Non-pigmented ciliary epithelial cell (primary cell): ENCODE data around the gene SUFU.

ENCODE experiments used
- DNase-seq: peaks from one replicate; pipeline ENCODE4 v3.0.0-alpha.2; 2010; ENCODE audit warnings: low read depth

SUFU gene

DNA sequence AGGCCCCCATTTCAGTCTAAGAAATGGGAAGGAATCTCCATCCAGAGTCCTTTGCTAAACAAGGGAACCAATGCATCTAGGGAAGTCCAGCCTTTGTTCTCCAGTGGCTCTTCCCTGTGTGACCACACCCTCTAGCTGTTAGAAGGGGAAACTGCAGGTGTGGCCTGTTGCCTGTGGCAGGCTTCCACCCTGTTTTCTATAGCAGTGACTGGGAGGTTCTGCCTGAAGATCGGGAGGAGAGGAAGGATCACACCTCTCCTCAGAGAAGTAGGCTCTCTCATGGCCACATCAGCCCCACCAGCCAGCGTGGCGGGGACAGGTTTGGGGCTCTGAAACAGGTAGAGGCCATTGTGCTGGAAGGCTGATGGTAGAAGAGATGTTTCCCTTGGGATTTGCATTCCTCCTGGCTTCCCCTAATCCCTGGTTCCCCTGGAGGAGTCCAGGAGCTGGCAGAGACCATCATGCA is 92.8 kb downstream of the SUFU start:
- DNase-seq = no peak

DNA sequence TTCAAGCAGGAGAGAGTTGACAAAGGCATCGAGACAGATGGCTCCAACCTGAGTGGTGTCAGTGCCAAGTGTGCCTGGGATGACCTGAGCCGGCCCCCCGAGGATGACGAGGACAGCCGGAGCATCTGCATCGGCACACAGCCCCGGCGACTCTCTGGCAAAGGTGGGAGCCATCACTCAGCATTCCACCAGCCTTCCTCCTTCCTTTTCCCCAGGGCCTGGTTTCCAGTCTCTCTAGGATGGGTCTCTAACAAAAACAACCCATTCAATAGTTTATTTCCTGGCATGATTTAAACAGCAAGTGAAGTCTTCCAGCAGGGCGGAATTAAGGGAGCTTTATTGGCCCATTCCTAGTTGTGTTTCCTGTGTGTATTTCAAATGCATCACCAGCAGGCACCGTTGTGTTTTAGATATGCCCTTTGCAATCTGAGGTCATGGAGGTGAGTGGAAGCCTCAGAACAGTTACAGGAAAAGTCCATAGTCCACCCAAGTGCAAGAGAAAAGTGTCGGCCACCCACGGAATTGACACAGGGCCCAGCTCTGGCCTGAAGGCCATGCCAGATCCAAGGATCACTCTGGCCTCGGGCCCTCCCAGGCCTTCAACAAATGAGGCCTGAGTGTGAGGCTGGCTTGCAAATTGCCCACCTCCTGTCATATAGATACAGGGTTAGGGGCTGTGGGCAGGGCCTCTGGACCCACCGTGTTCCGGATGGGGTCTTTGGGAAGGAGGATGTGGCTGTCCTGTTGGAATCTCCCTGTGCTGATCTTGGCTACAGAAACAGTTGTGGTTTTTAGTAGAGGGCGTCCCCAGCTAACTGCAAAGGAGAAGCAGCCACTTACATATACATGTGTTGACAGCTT is 93.6 kb downstream of the SUFU start:
- no peak for DNase-seq

DNA sequence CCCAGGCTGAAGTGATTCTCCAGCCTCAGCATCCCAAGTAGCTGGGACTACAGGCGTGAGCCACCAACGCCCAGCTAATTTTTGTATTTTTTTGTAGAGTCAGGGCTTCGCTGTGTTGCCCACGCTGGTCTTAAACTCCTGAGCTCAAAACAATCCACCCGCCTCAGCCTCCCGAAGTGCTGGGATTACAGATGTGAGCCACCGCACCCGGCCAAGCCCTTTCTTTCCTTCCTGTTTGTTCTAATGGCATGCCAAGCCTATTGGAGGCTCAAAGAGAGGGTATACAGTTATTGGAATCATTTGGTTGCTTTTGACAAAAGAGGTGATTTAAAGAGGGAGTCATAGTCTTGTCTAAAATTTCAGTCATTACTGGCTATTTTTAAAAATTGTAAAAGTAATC is 94.5 kb downstream of the SUFU start:
- no peak for DNase-seq

DNA sequence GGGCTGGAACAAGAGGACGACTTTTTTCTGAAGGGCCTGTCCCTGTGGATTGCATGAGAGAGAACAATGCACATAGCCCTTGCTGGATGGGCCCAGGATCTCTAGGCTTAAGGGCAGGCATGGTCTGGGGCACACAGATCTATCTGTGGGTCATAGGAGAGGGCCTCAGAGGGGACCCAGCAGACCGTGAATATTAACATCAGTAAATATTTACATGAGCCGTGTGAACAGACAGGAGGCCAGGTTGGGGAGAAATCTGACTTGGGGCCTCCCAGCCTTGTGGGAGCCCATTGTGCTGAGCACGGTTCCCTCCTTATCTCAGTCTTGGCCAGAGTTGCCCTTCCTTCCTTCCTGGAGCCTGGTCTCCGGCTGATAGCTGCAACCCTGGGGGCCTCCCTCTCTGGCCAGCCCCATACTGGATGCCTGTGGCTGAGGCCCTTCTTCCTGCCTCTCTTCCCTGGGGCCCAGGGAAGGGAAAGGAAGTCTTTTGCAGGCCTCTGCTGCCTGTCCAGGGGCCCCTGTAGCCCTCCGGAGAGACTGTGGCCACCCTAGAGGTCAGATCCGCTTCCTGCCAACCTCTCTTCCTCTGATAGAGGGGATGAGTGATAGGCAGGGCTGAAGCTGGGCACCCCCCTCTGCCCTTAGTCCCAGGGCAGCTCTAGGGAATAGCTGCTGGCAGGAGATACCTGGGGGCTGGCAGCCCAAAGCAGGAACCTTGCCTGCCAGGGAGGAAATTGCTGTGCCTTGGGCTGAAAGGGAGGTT is 96.0 kb downstream of the SUFU start:
- DNase-seq = no peak

DNA sequence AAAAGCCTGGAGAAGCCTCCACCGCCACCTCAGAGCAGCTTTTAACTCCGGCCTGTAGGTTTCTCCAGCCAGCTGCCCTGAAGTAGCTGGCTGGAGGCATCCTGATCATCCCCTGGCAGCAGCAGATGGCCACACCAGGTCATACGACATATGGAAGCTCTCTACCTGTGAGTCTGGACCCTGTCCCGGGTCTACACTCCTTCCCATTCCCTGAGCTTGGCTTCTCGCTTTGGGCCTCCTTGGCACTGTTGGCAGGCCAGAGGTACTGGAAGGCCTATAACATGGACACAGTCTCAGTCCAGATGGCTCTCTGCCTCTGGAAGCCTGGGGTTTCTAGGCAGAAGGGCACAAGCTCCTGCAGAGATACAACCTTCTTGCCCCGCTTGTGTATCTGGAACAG is 97.0 kb downstream of the SUFU start:
- DNase-seq = no peak

DNA sequence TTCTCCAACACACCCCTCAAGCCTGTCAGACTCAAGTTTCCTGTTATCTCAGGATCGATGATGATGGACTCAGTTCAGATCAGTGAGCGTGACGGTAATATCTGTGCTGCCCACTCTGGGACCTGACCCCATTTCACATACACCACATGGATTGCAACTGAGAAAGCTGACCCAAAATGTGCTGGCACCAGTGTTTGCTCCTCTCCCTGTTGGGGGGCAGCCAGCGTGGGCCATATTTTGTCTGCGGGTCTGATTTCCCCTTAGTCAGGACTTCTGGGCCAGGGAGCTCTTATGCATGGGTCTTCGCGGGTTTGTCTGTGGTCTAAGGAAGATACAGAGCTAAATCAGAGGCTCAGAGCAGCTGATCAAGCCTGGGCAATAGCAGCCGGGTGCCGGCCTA is 97.9 kb downstream of the SUFU start:
- DNase-seq = no peak

DNA sequence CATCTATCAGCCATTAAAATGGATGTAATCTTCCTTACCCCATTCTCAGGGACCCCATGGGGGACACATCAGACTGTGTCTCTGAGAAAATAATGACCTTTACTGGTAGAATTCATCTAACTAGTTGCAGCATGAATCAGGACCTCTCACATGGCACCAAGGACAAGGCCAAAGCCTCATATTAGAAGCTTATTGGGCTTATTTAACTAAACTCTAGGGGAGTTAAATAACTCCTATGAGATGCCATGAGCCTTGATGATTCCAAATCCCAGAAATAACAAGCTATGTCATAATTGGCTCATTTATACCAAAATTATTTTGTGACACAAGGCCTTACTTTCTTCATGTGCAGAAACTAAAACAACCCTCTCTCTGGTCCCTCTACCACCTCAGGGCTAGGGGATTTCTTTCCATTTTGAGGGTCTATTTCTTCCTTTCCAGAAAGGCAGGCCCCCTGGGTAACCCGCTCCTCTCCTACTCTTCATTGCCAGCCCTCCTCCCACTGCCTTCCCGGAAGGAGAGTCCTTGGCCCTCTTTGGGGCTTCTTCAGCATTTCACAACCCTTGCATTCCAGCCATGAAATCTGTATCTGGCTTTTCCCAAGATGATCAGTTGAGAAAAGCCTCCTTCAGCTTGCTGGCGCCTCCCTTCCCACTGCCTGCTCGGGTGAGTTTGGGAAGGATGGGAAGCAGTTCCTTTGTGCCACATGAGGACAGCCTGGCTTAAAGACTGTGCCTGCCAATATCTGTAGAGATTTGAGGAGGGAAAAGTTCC is 98.7 kb downstream of the SUFU start:
- DNase-seq = no peak

DNA sequence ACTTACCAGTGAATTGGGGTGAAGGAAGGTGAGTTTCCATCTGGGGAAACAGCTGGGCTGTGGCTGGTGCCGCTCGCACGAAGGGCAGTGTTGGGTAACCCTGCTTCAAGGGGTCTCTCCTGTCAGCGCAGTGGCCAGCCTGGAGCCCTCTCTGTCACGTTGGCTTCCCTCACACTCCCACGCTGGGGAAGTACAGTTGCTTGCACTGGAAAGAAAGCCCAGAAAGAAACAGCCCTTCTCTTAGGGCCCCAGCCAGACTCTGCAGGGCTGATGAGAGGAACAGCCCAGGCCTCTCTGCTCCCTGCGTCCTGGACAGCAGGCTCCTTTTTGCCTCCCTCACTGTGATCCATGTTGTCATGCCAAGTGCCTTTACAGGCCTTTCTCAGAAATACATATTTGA is 100.2 kb downstream of the SUFU start:
- DNase-seq = no peak

DNA sequence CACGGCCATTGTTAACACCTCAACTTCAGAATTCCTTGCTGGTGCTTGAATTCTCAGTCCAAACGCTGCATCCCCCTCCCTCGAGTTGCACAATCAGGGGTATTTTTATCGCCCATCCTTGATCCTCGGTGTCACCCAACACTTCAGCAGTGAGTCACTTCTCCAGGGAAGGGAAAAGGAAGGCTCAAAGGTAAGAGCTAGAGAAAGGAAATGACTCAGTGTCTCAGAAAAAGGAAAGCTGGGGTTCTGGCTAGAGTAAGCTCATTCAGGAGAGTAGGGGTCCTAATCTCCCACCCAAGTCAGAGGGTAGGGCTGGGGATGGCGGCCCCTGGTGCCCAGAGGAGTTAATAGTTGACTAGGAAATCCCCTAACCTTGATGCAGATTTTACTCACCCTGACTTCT is 100.7 kb downstream of the SUFU start:
- no peak for DNase-seq

DNA sequence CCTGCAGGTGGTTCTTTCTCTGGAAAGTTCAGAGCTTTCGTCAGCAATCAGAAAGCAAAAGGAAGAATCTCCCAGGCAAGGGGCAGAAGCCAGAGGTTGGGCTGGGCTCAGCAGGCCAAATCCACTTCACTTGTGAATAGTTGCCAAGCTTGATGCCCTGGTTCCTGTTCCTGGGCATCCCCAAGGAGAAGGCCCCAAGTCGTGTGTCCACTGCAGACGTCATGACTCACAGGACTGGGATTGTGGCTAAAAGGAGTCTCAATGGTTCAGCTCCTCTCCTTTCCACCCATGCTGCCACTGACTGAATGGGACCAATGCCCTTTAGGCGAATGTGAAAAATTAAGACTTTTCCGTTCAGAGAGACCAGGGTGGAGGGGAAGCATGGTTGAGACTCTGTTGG is 101.9 kb downstream of the SUFU start:
- no peak for DNase-seq

DNA sequence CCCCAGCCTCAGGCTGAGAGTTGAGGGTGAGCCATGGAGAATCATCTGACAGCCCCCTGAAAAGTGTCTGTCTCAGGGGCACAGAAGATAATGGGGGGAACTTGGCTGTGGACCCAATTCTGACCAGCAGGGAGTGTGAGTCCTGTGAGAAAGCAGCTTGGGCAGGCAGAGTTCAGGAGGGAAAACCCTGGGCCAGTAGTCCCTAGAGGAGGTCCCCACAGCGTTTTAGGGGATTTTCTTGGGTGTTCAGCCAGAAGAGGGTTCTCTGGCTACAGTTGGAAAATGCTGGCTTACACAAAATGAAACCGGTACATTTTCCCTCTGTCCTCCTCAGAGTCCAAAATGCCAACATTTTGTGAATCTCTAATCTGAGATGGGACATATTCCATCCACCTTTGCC is 104.7 kb downstream of the SUFU start:
- DNase-seq = no peak

DNA sequence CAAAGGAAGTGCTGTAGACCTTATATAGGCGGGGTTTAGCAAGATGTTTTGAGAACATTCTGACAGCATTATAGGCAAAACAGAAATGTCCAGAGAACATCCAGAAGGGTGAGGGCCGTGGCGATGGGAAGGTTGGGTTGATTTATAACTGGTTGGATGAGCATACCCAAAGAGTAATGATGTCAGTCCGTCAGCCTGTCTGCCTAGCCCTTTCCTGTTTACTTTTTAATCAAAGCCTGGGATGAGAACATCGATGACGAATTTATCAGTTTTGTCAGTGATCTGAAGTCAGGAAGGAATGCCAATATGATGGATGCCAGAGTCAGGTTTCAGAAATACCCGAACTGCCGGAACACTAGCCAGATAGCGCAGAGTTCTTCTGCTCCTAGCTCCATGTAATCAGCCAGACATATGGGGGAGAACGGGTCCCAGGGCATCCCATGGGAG is 106.7 kb downstream of the SUFU start:
- DNase-seq = no peak

DNA sequence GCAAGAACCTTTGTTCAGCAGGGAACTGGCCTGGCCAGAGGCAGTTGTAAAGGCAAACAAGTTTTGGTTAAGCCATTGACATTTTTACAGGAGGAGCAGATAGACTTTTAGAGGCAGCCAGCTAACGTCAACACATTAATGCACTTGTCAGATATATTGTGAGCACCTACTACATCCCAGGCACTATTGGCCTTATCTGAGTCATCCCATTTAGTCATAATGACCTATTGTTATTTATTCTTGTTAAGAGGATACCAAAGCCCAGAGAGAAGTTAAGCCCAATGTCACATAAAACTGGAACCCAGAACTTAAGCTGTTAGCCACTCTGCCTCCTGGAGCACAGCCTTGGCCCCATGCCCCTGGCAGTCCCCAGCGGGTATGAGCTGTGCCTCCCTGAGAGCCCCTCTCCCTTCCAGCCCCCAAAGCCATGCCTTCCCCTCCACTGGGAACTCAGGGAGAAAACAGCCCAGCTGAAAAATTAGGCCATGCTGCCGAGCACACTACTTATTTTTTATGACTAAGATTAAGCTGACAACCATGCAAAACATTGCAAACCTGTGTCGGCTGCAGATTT is 107.8 kb downstream of the SUFU start:
- no peak for DNase-seq

DNA sequence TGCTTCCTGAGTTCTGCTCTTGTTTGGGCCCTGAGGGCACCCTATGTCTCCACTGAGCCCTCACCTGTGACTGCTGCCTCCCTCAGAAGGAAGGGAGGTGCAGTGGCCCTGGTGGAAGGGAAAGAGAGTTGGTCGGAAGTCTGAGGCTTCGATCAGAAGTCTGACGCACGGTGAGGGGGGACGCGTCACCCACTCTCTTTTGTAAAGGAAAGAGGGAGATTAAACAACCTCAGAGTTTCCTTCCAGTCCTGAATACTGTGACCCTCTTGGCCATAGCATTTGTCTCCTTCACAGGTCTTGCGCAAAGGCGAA is 109.1 kb downstream of the SUFU start:
- no peak for DNase-seq

DNA sequence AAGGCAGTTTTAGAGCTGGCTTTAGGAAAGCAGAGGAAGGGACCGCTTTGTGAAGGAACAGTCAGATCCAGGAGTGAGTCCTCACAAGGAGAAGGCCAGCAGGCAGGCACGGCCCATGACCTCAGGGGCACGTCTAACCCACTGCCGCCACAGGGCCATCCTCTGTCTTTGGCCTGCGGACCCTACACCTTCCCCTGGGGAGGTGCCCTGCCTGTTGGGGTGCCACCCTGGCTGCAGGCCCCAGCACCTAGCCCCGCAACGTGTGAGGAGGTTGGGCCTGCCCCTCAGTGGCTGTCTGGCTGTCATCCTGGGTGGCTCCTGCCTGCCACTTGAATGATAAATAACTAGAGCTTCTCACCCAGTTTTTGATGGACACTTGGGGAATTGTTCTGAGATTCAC is 109.5 kb downstream of the SUFU start:
- no peak for DNase-seq

DNA sequence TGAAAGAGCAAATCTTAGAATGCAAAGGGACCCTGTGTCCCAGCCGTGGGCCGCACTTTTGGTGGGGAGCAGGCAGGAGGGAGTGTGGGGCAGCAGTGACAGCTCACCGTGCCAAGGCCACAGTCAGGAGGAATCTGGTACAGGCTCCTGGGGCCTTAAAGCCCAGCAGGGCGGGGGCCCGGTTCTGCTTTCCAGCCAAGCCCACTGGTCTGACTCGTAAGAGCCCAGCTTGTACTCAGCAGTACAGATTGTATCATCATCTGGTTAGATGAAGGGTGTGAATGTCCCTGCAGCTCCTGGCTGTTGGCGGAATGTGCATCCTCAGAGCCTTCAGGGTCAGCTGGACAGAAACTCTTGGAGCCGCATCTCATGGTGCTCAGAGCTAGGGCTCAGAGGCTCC is 110.0 kb downstream of the SUFU start:
- no peak for DNase-seq

DNA sequence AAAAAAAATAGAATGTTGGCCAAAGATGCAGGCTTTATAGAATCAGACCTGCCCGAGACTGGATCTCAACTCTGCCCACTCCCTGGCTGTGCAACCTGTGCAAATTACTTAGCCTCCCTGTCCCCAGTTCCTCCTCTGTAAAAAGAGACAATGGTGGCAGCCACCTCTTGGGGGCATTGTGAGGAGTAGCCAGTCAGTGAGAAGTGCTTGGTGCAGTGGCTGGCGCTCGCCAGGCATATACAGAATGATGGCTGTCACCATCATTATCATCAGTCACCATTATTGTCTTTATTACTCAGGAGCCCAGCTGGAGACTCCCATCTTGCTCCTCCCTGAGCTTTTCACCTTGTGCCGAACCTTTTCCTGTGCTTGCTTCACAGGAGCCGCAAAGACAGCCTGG is 111.1 kb downstream of the SUFU start:
- no peak for DNase-seq

DNA sequence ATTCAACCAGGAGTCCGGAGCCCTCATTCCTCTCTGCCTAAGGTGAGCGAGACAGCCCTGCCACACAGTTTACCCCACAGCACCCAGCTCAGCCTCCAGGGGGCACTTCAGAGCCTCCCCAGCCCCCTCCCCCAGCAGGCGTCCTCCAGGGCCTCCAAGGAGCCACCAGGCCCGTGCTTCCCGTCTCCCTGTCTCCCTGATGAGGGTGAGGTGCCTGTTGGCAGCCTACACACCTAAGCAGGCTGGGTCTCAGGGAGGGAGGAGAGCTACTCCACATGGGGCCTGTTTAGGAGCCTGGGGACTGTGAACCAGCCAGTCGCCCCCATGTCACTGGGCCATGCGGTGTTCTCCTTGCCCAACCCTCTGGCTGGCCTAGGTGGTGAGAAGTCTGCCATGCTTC is 111.6 kb downstream of the SUFU start:
- DNase-seq = no peak

DNA sequence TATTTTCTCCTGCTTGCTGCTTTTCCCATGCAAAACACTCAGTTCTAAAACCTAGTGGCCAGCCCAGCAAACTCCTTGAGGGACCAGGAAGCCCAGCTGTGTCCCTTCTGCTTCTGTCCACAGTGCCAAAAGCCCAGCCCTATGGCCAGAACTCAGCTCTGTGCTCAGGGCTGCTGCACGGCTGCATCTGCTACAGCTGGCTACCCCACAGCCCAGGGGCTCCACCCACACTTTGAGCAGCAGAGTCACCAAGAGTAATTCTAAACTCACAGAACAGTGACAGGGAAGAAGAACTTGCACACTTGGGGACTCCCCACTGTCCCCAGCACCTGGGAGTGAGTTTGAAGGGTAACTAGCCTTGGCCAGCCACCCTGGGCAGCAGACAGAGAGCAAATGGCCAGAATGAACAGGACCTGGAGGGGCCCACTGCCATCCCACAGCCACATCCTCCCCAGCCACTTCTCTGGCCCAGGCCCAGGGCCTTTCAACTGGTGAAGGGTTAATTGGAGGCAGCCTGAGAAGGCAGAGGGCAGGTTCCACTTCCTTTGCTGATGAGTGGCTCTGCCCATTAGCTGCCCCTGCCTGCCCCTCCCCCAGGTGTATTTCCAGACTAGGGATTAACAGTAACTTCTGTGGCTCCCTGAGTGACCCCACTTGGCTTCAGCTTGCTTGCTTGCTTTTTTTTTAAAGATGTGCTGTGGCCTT is 112.4 kb downstream of the SUFU start:
- no peak for DNase-seq

DNA sequence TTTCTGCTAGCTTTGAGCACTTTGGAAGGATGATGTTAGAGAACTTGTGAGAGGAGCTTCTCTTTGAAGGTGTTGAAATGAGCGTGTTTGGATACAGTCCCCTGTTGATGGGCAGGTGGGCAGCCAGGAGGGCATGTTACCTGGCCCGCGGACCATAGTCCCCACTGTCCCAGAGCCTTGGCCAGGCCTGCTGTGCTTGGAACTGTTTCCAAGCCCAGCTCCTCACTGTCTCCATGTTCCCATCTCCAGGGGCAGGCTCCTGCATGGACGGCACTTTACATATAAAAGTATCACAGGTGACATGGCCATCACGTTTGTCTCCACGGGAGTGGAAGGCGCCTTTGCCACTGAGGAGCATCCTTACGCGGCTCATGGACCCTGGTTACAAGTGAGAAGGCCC is 113.3 kb downstream of the SUFU start:
- no peak for DNase-seq

DNA sequence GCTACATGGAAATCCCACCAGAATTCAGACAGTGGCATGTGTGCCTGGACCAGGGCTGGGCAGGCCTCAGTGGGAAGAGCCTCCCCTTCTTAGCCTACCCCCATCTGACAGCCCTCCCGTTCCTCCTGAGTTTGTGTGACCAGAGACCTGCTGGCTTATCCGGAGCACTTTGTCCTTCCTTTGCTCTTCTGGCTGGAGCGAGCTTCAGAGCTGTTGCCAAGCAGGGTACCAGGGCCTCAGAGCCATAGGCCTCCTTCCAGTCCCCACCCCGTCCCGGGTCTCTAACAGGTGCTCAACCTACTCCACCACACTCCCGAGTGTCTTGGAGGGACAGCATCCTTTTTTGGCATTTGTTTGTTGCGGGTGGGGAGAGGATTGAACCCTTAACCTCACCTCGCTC is 114.0 kb downstream of the SUFU start:
- DNase-seq = no peak
